ENCODE measurements around the gene IL17RE.

DNA sequence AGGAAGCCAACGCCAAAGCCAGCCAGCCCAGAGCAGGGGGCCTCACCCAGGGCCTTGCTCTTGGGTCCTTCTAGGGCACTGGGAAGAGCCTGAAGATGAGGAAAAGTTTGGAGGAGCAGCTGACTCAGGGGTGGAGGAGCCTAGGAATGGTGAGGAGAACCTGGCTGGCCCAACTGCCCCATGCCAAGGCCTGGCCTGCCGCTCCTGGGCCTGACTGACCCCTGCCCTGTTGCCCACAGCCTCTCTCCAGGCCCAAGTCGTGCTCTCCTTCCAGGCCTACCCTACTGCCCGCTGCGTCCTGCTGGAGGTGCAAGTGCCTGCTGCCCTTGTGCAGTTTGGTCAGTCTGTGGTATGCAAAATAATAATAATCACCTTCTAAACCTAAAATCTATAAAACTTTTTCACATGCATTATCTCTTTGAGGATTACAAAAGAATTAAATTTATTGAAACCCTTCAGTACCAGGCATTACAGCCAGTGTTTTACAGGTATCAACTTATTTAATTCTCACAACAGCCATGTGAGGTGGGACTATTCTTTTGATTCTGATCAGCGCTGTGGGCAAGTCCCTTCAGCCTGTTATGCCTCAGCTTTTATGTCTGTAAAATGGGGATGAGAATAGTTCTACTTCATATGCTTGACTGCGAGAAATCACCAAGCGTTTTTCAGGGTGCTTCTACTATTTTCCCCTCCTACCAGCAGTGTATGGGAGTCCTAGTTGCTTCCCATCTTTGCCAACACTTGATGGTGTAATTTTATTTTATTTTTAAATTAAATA lies 15.8 kb downstream of the IL17RE start:
- TF ChIP-seq POLR2A (IDR thresholded peaks at IDR 0.05) = no peak
- TF ChIP-seq, protein P1, sequence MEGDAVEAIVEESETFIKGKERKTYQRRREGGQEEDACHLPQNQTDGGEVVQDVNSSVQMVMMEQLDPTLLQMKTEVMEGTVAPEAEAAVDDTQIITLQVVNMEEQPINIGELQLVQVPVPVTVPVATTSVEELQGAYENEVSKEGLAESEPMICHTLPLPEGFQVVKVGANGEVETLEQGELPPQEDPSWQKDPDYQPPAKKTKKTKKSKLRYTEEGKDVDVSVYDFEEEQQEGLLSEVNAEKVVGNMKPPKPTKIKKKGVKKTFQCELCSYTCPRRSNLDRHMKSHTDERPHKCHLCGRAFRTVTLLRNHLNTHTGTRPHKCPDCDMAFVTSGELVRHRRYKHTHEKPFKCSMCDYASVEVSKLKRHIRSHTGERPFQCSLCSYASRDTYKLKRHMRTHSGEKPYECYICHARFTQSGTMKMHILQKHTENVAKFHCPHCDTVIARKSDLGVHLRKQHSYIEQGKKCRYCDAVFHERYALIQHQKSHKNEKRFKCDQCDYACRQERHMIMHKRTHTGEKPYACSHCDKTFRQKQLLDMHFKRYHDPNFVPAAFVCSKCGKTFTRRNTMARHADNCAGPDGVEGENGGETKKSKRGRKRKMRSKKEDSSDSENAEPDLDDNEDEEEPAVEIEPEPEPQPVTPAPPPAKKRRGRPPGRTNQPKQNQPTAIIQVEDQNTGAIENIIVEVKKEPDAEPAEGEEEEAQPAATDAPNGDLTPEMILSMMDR (IDR thresholded peaks at IDR 0.05) = no peak
